NT2/D1 (cell line): ENCODE data around the gene ETV4.

ENCODE experiments used
- SUZ12 ChIP-seq: IDR thresholded peaks from 2 replicates; pipeline ENCODE4 v1.6.1; 2011; ENCODE audit not compliant: insufficient read length, insufficient read depth; ENCODE audit errors: extremely low read depth
- YY1 ChIP-seq: IDR thresholded peaks from 2 replicates; pipeline ENCODE4 v1.6.1; 2011; ENCODE audit not compliant: insufficient read length, insufficient read depth
- ZNF274 ChIP-seq: IDR thresholded peaks from 2 replicates; pipeline ENCODE4 v1.6.1; 2011; ENCODE audit warnings: mild to moderate bottlenecking, low read depth, low read length

DNA sequence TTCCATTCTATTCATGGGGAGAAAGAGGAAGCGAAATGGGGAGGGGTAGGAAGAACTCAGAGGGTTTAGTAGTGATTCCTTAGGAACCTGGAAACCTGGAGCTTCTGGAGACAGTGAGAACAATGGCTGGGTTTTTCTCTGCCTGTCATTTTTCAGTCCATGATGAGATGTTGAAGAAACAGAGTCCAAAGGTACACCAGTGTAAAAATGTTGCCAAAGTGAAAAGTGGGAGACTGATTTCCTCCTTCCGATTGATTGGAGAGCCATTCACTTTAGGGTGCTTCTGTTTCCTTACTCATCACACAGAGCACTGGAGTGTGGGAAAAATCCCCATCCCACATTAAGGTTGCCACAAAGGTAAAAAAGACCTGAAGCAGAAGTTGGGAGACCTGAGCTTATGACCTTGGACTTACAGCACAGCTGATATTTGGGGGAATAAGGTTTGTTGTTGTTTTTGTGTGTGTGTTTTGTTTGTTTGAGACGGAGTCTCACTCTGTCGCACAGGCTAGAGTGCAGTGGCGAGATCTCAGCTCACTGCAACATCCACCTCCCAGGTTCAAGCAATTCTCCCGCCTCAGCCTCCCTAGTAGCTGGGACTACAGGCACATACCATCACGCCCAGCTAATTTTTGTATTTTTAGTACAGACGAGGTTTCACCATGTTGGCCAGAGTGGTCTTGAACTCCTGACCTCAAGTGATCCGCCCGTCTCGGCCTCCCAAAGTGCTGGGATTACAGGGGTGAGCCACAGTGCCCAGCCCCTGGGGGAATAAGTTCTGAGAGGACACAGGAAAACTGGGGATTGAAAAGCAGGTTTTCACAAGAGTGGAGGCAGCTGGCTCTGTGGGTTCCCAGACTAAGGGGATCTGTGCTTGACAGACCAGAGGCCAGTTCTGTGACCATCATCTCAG lies 63.8 kb downstream of the ETV4 start:
- no peak for TF ChIP-seq ZNF274
- no peak for TF ChIP-seq YY1
- TF ChIP-seq SUZ12: no peak
